Activated CD8-positive, alpha-beta memory T cell treated with anti-CD3 and anti-CD28 coated beads for 36 hours (primary cell): ENCODE data around the gene FOXA1. TPM values are rescaled to one million over a fixed set of nuclear protein-coding genes. Genes with fewer than 3 reads are reported as not detected.

Experiments used
- CTCF ChIA-PET: fragments of 350-600 bp; sonication (Branson Sonifier 250); formaldehyde crosslinking; loops from one replicate; lab custom pipeline; 2021; ENCODE audit warnings: antibody characterized with exemption; lab: Charles Lee
- POLR2A ChIA-PET: fragments of 350-600 bp; sonication (Branson Sonifier 250); formaldehyde crosslinking; loops from one replicate; lab custom pipeline; 2021; ENCODE audit warnings: antibody characterized with exemption; lab: Charles Lee
- total RNA-seq, 2 experiments: library from RNA; stranded (reverse); gene quantifications; one replicate each; pipeline ENCODE4 v1.2.3, GENCODE V29; 2021

The FOXA1 gene
- total RNA-seq, 2 experiments from 2014 or later: 0.15 TPM; not detected in 1

DNA sequence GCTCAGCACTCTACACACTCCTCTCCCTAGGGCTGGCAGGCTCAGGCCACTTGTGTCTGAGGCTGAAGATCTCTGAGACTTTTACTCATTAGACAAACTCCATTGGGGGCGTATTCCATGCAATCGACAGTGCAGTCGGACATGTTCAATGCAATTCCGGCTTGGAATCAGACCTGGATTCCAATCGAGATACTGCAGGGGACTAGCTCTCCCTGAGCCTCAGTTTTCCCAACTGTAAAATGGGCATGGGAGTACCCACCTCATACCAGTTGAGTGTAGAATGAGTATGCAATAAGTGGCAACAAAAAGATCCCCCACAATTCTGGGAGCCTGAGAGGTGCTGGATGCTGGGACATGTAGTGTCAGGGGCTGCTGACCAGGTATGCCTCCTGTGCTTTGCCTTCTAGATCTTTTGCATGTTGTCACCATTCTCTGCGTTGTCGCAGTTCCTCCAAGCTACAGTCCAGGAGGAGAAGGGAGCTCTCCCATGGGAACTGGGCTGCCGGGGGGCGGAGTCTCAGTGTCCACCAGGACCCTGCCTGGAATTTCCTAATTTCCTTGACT lies 8.7 kb upstream of the FOXA1 start:
- ChIA-PET CTCF (no interaction called here), POLR2A (no interaction called here)

DNA sequence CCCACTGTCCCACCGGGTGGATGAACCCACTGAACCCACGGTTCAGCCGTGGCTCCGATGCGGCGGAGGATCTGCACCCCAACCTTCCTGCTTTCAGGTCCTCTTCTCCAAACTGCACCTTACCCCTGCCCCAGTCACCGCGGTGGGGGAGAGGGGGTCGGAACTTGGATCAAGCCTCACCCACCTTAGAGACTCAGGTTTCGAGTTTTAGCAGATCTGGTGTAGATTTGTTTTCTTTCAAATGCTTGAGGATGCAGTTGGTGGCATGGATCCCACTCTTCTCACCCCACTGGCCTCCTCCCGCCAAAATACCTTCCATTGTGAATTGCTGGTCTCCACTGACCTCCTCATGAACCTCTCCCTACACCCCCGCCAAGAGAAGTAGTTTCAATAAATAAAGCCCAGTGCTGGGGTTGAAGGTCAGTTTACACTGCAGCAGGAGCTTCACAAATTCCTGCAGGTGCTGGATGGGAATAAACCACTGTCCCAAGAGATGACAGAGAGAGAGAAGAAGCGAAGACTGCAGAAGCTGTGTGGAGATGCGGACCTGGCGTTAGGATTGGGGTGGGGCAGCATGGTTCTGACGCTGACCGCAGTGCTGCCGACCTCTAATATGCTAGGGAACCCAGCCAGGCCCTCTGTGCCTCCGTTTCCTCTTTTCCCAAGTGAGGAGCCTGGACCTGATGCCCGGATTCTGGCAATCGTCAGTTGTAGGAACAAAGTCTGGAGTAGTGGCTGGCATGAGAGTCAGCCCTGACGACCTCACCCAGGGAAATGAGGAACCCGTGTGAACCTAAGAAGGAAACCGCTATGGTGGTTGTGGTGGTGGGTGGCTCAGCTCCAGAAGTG lies 7.8 kb upstream of the FOXA1 start:
- CTCF ChIA-PET: no interaction called here
- POLR2A ChIA-PET: no interaction called here

DNA sequence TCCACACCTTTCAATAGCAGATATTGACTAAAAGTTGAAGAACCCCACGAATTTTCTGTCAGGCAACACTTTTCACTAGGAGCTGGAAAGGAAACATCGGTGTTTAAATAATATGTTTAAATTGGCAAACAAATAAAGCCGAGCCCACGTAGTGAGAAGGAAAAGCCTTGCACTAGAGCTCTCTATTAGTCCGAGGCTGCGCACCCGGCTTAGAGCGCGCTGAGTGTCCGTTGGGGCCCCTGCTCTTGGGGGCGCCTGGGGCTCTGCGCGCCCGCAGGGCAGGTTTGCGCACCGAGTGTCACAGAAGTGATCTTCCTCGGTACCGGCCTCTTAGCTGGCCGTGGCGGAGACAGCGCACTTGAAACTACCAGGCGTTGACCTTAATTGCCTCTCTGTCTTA lies 6.8 kb upstream of the FOXA1 start:
- CTCF ChIA-PET: no interaction called here
- POLR2A ChIA-PET: no interaction called here

DNA sequence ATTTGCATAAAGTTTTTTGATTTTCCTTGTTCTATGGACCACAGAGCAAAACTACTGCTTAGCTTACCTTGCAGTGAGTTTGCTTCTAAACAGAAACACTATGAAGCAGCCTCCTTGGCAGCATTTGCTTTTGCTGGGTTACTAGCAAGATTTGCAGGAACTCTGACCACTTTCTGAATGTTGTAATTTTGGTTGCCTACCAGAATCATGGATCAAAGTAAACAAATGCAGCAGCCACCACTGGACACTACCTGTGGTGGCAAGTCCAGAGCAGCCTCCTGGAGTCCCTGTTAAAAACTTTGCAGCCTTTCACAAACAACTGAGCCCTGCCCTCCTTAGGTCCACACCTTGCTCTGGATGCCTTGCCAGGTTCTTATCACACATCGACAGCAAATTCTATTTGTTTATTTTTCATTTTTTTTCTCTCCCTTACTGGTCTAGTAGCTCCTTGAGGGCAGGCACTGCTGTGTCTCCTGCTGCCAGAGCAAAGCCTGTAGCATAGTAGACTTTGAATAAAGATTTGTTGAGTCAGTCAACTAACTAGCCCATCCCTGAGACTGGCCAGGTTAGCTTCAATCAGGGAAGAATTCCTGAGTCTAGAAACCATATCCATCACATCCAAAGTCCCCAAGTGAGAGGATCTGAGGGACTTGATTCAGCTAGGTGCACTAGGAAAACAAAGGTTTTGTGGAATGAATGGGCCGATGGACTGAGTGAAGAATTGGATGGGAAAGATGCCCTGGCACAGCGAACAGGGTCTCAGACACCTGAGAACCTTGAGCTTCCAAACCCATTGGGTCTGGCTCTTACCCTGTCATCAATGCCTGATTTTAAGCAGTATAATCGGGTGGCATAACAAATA lies 6.1 kb upstream of the FOXA1 start:
- ChIA-PET POLR2A (no interaction called here), CTCF (no interaction called here)

DNA sequence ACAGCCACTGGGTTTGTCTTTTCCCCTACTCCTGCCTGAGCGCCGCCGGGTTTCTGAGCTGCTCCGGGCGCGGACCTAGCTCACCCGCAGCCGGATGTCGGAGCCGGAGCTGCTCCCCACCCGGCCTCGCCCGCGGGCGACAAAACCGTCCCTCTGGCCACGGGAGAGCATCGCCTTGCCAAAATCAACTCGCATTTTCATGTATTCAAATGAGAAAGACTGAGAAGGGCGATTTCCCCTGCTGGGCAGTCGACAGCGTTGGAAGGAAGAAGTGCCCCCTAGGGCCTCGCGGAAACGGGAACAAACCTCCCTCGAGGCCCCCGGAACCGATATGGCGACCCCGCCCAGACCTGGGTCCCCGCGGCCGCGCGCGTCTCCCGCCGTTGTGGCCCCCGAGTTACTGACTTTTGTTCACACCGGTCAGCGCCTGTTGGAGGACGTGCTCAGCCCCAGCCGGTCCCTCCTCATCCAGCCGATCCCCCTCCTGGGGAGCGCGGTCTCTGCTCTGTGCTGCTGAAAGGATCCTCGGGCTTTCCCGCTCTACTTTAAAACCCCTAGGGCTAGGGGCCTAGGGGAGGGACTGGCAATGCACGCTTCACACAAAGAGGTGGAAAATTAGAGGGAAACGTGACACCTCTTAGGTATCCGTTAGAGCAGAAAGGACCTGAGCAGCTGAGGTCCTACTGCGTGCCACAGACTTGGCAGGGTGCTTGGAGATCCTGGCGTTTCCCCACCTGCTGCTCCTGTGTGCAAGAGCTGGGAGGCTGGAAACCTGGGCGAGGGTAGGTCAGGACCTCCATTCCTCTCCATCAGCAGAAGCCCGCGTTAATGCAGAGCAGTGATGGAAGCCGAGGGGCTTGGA lies 4.7 kb upstream of the FOXA1 start:
- POLR2A ChIA-PET: no interaction called here
- CTCF ChIA-PET: no interaction called here

DNA sequence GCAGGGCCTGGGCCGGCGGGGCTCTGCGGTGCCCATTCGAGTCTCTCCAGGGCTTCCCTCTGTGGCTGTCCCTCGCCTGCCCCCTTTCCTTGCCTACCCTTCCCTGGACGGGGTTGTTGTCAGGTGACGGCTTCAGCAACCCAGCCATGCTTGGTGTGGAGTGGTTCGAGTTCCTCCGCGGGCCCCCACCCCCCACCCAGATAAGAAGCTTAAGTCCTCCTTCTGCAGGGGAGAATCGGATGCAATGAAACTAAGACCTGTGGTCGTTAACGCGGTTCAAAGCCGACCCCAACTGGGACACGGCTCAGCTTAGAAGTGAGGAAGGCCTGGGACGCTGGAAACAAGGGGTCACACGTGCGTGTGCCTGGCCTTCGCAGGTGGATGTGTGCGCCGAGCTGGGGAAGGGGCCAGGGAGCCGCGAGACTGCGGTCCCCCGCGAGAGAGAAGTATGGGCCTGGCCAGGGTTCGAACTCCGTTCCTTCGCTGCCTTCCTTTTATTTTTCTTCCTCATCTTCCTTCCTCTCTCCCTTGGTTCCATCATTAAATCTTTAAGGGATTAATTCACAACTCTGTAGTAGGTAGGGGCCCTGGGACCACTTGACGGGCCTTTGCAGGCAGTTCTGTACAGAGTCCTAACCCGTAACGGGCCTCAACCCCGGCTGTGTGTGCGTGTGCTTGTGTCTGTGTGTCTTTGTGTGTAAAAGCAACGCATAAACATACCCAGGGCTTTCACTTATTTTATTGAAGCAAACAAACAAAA lies 3.9 kb upstream of the FOXA1 start:
- ChIA-PET POLR2A (no interaction called here), CTCF (no interaction called here)

DNA sequence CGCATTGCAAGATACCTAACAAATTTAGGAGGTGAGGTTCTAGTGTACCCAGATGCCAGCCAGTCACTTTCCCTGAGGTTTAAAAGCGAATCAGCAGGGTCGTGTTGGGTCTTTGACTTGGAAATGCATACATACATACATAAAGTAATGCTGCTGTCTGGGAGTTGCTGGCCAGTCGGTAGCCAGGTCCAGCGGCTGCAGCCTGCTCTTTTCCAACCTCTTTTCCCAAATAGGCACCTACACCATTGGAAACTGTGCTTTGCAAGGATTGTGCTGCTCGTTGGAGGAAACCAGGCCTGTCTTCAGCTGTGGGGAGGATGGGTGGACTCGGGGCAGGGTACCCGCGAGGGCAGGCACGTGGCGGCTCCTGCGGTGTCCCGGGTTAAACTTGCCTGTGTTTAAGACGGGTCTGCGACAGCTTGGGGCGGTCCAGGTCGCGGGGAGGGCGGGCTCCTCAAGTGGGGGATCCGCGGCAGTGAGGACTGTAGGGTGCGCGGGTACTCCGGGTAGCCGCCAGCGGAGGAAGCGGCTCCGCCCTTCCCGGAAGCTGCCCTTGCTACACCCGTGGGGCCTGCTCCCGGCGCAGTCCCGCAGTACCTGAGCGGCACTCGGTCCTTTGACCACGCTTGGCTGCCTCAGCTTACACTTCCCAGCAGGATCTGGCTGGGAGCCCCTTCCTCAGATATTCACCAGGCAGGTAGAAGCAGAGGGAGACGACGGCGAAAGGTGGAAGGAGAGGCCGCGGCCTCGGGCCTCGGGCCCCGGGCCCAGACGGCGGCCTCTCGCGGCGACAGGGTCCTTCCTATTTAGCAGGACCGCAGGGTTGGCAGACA lies 3.1 kb upstream of the FOXA1 start:
- ChIA-PET POLR2A (no interaction called here), CTCF (no interaction called here)

DNA sequence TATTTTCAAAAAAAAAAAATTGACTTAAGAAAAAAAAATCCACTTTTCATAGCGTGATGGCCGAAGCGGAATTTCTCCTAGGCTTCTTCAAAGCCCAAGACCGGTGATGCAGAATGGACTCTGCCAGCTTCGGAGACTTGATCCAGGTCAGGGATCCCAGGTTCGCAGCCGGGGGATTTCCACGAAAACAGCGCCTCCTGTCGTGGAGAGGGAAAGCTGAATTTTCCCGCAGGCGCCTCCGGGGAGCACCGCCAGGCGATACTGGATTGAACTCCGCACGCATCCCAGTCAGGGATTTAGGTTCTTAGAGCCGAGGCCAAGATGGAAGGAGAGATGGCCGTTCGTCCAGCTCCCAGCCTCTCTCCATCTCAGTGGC lies 2.5 kb upstream of the FOXA1 start:
- ChIA-PET POLR2A (no interaction called here), CTCF (interaction anchor here (0.7 kb wide), 1 partner anchor 10 kb away, joined by 3 read pairs; no protein-coding TSS in a partner anchor)

DNA sequence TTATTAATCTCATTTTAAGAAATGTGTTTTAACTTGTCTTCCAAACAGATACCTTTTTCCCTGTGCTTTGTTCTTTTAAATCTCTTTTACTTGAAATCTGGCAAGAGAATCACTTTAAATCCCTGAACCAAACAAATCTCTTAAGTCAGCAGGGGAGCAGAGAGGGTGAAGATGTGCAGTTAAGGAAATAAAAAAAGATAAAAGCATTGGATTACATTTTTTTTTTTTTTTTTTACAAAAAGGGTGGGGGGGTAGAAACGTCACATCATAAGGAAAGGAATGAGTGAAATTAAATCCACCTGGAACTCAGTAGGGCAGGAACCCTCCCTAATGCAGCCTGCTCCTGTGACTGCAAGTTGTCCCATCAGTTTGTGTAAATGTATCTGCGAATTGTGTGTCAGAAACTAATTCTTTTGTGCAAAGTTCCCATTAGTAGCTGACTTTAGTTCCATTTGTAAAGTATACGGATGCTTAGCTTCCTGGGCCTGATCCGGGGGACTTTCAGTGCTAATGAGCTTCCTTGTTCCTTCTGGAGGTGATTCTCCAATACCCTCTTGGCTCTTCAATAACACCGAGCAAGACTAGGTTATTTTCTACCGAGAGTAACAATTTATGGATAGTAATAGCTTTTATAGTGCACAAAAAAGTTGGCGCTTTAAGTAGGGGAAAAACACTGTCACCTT lies 1.9 kb upstream of the FOXA1 start:
- ChIA-PET POLR2A (no interaction called here), CTCF (interaction anchor here (0.7 kb wide), 1 partner anchor 9 kb away, joined by 3 read pairs; no protein-coding TSS in a partner anchor)

DNA sequence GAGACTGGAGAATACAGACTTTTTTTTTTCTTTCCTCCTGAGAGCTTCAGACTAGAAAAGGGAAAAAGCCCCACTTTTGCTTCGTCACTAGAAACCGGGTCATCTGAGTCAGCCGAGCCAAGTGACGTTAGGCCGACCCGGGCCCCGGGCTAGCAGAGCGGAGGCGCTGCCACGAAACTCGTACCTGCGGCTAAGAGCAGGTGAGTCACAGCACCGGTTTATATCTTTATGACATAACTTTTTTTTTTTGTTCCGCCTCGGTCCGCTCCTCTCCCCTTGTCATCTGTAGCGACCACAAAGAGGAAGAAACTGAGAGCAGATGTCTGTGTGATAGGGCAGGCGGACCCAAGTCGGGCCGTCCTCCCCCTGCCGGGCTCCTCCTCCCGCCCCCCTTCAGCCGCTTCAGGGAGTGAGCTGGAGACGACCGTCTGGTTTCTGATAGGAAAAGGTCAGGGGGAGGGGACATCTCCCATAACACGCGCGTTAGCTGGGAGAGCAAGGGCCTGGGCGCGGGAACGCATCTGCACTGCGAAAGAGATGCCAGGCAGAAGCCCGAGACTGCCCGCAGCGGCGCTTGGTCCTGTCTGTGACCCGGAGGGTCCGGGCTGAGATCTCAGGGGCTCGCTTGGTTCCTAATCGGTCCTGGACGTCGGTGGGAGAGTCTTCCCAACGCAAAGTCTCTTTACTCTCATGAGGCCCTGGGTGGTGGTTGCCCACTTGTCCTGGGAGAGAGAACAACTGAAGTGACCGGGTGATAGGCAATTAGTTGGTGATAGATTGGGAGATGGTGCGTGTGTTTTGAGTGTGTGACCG lies 966 bp upstream of the FOXA1 start:
- POLR2A ChIA-PET: no interaction called here
- CTCF ChIA-PET: no interaction called here

DNA sequence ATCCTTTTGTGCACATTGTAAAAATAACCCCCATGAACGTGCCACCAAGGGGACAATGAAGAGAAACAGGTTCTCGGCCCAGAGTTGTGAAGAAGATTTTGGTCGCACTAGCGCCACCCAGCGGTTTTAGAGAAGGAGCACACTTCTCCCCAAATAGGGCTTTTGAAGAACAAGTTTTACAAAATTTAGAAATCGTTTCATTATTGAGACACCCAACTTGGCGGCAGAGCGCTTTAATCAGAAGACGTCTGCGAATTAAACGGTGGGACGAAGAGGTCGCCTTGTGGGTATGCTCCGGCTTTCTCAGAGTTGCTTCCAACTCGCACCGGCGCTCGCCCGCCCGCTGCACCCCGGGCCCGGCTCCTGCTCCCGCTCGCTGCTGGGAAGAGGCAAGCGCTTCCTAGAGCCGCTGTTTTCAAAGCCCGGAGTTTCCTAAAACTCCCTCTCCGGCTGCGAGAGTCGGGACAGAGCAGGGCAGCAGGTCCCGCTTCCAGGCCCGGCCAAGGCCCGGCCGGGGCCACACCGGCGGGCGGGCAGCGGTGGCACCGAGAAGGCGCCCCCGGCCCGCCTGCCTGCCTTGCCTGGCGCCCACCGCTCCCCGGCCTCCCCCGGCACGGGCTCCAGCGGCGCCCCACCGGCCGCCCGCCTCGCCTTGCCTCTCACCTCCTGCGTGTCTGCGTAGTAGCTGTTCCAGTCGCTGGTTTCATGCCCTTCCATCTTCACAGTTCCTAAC lies 645 bp downstream of the FOXA1 start:
- POLR2A ChIA-PET: no interaction called here
- CTCF ChIA-PET: no interaction called here

DNA sequence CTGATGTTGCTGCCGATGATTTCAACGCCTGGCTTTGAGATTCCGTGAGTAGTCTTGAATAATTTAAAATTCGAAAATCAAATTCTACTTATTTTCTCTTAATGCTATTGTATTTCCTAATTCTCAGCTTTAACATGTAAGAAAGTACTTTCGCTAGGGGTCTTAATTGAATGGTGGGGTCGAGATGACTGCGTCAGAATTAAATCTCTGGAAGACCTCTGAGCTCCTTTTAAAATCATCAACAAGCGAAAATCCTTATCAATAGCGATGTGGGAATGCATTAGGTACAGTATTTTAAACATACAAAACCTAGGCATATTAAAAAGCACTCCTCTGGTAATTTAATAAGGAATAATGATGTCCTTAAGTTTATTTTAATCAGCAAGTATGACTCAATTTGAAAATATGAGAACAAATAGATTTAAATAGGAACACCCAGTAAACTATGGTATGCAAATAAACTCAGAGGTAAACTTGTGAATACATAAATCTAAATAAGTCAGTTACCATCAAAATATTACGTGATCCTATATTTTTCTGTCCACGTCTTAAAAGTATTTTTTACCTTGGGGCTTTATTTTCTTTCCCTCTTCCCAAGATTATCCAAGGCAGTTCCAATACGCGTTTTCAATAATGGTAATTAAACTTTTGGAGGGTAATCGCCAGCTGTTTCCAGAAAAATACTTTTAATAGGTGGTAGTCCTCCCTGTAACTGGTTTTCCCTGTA lies 1.4 kb downstream of the FOXA1 start:
- ChIA-PET POLR2A (no interaction called here), CTCF (no interaction called here)

DNA sequence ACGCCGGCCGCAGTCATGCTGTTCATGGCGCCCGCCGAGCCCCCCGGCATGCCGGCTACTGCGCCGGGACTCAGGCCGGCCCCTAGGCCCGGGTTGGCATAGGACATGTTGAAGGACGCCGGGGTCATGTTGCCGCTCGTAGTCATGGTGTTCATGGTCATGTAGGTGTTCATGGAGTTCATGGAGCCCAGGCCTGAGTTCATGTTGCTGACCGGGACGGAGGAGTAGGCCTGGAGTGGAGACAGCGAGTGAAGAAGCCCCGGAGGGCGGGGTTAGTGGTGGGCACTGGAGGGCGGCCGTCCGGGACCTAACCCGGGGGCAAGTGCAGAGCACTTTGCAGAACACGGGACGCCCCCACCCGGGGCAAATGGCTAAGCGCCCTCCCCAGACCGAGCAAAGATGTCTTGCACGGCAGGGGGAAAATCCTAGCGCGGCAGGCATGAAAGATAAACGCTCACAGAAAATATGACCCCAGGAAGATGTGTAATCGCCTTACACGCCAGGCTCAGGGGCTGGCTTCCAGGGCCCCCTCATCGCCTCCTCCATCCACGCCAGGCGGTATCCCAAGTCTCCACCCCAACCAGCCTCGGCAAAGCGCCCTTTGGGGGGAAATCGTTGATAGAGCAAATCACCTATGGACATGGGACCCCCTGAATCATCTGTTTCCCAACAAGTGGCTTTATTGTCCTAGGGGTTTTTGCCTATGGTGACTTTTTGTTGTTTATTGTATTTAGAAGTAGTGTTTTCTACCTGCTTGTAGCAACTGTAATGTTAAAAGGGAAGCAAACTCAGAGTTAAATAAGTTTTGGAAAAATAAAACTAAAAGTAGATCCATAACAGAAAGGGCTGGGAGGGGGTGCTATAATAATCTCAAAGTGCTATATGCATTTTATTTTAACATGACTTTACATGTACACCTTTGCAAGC lies 2.3 kb downstream of the FOXA1 start:
- ChIA-PET POLR2A (no interaction called here), CTCF (no interaction called here)

DNA sequence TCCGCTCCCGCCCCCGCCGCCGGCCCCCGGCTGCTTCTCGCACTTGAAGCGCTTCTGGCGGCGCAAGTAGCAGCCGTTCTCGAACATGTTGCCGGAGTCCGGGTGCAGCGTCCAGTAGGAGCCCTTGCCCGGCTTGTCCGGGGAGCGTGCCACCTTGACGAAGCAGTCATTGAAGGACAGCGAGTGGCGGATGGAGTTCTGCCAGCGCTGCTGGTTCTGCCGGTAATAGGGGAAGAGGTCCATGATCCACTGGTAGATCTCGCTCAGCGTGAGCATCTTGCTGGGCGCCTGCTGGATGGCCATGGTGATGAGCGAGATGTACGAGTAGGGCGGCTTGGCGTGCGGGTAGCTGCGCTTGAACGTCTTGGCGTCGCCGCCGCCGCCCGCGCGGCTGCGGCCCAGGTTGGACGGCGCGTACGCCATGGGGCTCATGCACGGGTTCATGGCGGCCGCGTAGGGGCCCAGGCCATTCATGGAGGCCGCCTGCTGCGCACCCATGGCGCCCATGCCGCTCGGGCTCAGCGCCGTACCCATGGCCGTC lies 3.0 kb downstream of the FOXA1 start:
- ChIA-PET POLR2A (no interaction called here), CTCF (no interaction called here)
